NCI-H146 treated with DMSO at 0.1 percent for 48 hours (cell line): ENCODE results near the gene KCTD2.

Experiments used
- DNase-seq: peaks from one replicate; lab custom pipeline; 2025; ENCODE audit not compliant: unreplicated experiment; lab: John Stamatoyannopoulos, UW

The KCTD2 gene

GRCh38 chr17:75075597-75076336, 28.7 kb downstream of the KCTD2 start:
- DNase-seq = no peak

GRCh38 chr17:75077072-75077495, 30.1 kb downstream of the KCTD2 start:
- no peak for DNase-seq

GRCh38 chr17:75077496-75078283, 30.7 kb downstream of the KCTD2 start:
- DNase-seq = peak; percentile 47

- no peak for DNase-seq
Measured at GRCh38 chr17:75078284-75079022, 31.4 kb downstream of the KCTD2 start.

- no peak for DNase-seq
Measured at GRCh38 chr17:75079023-75079373, 32.0 kb downstream of the KCTD2 start.

GRCh38 chr17:75081611-75082540, 34.9 kb downstream of the KCTD2 start:
- no peak for DNase-seq

- DNase-seq = no peak
Measured at GRCh38 chr17:75082683-75083082, 35.7 kb downstream of the KCTD2 start.

GRCh38 chr17:75084039-75084660, 37.1 kb downstream of the KCTD2 start:
- DNase-seq = no peak

- DNase-seq = no peak
Measured at GRCh38 chr17:75086496-75087181, 39.6 kb downstream of the KCTD2 start.

GRCh38 chr17:75087182-75087557, 40.1 kb downstream of the KCTD2 start:
- DNase-seq = no peak

GRCh38 chr17:75087558-75088453, 40.8 kb downstream of the KCTD2 start, which contains the start of gene SLC16A5:
SLC16A5 (plus strand) TSS chr17:75087954; CDS start chr17:75093637, 5,683 bp downstream.
- DNase-seq = peak; percentile 42

GRCh38 chr17:75088465-75089417, 41.7 kb downstream of the KCTD2 start:
- DNase-seq = no peak

- no peak for DNase-seq
Measured at GRCh38 chr17:75090871-75091854, 44.1 kb downstream of the KCTD2 start.

- no peak for DNase-seq
Measured at GRCh38 chr17:75091855-75092327, 44.9 kb downstream of the KCTD2 start.

GRCh38 chr17:75093548-75094158, 46.6 kb downstream of the KCTD2 start:
- no peak for DNase-seq
